Posterior vena cava (tissue), 2 donors: ENCODE results near the gene TPST1. TPM values are rescaled to one million over a fixed set of nuclear protein-coding genes. Genes with fewer than 3 reads are reported as not detected.
"Not testable (repeated sequence)": the region's sequence is repeated elsewhere in the genome, so short reads cannot be mapped to it uniquely, and the experiment has no call there.

ENCODE experiments used
- DNase-seq: peaks from one replicate; pipeline ENCODE4 v3.0.0-alpha.2; 2020; ENCODE audit warnings: low spot score
- intact Hi-C, 2 donors: fragments of 100-400 bp; cut with DNase I; formaldehyde crosslinking; loops; one replicate each; pipeline versions ENCODE4 v1.14.1 to v1.14.2; 2022 to 2023
- total RNA-seq, 2 donors: library from RNA; stranded (reverse); fragmentation: NEBNext Ultra II Directional; extraction: Animal tissue kit (Norgen Biotek cat#: 25700); gene quantifications; one replicate each; pipeline ENCODE4 v1.2.1, GENCODE V29; 2021
- donor health status: DM: yes; HTN: yes; CAD: no.
- donor health status: DM: yes; HTN: yes; CAD: no.

The TPST1 gene
- total RNA-seq, 2 donors from 2014 or later, result 21.4 to 32.5 TPM

GRCh38 chr7:66313886-66314568 is 108.9 kb downstream of the TPST1 start:
- intact Hi-C loops, result no loop called here
- DNase-seq, result no peak

- no peak for DNase-seq
- intact Hi-C loops, result no loop called here
These were observed 110.1 kb downstream of the TPST1 start for GRCh38 chr7:66315192-66315591.

- DNase-seq, result no peak
- intact Hi-C loops, result no loop called here
These were observed 114.4 kb downstream of the TPST1 start for GRCh38 chr7:66319407-66319979.

- no peak for DNase-seq
- intact Hi-C loops, result no loop called here
These were observed 116.1 kb downstream of the TPST1 start for GRCh38 chr7:66321283-66321682.

GRCh38 chr7:66323114-66323796 is 118.1 kb downstream of the TPST1 start:
- intact Hi-C loops, result no loop called here
- DNase-seq, result no peak

GRCh38 chr7:66324985-66325384 is 119.9 kb downstream of the TPST1 start:
- DNase-seq, intact Hi-C loops: not testable (repeated sequence)

- intact Hi-C loops, result no loop called here
- DNase-seq, result no peak
These were observed 121.5 kb downstream of the TPST1 start for GRCh38 chr7:66326501-66327215.

- DNase-seq, result no peak
- intact Hi-C loops, result no loop called here
These were observed 125.8 kb downstream of the TPST1 start for GRCh38 chr7:66330961-66331360.

GRCh38 chr7:66331883-66332282 is 126.7 kb downstream of the TPST1 start:
- no peak for DNase-seq
- intact Hi-C loops, result no loop called here

GRCh38 chr7:66333443-66333842 is 128.3 kb downstream of the TPST1 start:
- intact Hi-C loops, result no loop called here
- no peak for DNase-seq

GRCh38 chr7:66335318-66335717 is 130.2 kb downstream of the TPST1 start:
- no peak for DNase-seq
- intact Hi-C loops, result no loop called here

- intact Hi-C loops, result no loop called here
- no peak for DNase-seq
These were observed 131.6 kb downstream of the TPST1 start for GRCh38 chr7:66336760-66337159.

- intact Hi-C loops, result no loop called here
- DNase-seq, result no peak
These were observed 134.0 kb downstream of the TPST1 start for GRCh38 chr7:66339141-66339540.

- DNase-seq, result no peak
- intact Hi-C loops, result loop anchor here in 1 of 2 donors (1.0 kb wide), 1 partner anchor 39 kb away; no protein-coding TSS in a partner anchor
These were observed 139.0 kb downstream of the TPST1 start for GRCh38 chr7:66344166-66344565.

GRCh38 chr7:66348531-66348930 is 143.4 kb downstream of the TPST1 start:
- intact Hi-C loops, result no loop called here
- DNase-seq, result no peak

GRCh38 chr7:66348959-66349358 is 143.8 kb downstream of the TPST1 start:
- intact Hi-C loops, result no loop called here
- no peak for DNase-seq

- intact Hi-C loops, result no loop called here
- DNase-seq, result no peak
These were observed 146.9 kb downstream of the TPST1 start for GRCh38 chr7:66352071-66352470.

- intact Hi-C loops, result no loop called here
- DNase-seq, result no peak
These were observed 148.4 kb downstream of the TPST1 start for GRCh38 chr7:66353547-66353946.

GRCh38 chr7:66355756-66356155 is 150.6 kb downstream of the TPST1 start:
- no peak for DNase-seq
- intact Hi-C loops, result no loop called here

GRCh38 chr7:66356277-66356721 is 151.2 kb downstream of the TPST1 start:
- intact Hi-C loops, result no loop called here
- no peak for DNase-seq
